Mesothelial cell of epicardium (in vitro differentiated cells): ENCODE data around the gene FBXO10. TPM values are rescaled to one million over a fixed set of nuclear protein-coding genes. Genes with fewer than 3 reads are reported as not detected.

Source experiments
- DNase-seq, 2 experiments: peaks; one replicate each; pipeline ENCODE4 v3.0.0; 2021; ENCODE audit warnings: low spot score in 2 of 2; ENCODE audit not compliant: unreplicated experiment in 2 of 2
- H3K27ac Mint-ChIP-seq: 2 replicates; pipeline ENCODE4 v1.8.0; 2021; ENCODE audit warnings: mixed read lengths
- H3K27me3 Mint-ChIP-seq: 2 replicates; pipeline ENCODE4 v1.8.0; 2021; ENCODE audit warnings: low read depth, mixed read lengths
- H3K36me3 Mint-ChIP-seq: 2 replicates; pipeline ENCODE4 v1.8.0; 2021; ENCODE audit warnings: mixed read lengths
- H3K4me1 Mint-ChIP-seq: 2 replicates; pipeline ENCODE4 v1.8.0; 2021; ENCODE audit warnings: mixed read lengths
- H3K4me3 Mint-ChIP-seq: 2 replicates; pipeline ENCODE4 v1.8.0; 2021; ENCODE audit warnings: mild to moderate bottlenecking, moderate library complexity, mixed read lengths
- H3K9me3 Mint-ChIP-seq: 2 replicates; pipeline ENCODE4 v1.8.0; 2021; ENCODE audit warnings: mixed read lengths
- total RNA-seq: library from RNA; stranded (reverse); gene quantifications from 3 replicates; pipeline ENCODE4 v1.2.1, GENCODE V29; 2021
- TF ChIP-seq, protein P1 (sequence below): fragments of 200-600 bp; sonication (generic); IDR thresholded peaks from one replicate; pipeline ENCODE4 v1.5.0; 2021; ENCODE audit warnings: antibody characterized with exemption; ENCODE audit not compliant: unreplicated experiment

Gene FBXO10
- total RNA-seq, 1 donor from 2014 or later: 26.6 TPM

DNA sequence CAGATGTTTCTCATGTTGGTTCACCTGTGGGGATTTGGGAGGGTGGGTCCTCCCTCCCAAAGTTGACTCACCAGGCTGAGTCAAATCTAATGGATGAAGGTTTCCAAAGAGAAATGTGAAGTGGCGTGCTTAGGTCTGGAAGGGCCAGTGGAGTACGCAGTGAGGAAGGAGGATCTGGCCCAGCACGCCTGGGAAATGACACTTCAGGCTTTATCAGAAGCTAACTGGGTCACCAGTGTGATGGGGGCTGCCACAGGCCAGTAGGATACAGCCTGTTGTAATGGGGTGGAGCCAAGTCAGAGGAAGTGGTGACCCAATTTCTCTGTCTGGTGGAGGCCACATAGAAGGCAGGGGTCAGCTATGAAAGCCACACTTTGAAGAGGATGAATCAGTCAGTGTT lies 72.4 kb downstream of the FBXO10 start:
- peaks cover 36% of the 10 kb centered on the region for H3K36me3 Mint-ChIP-seq
- no peaks in the 10 kb centered on the region for H3K9me3 Mint-ChIP-seq
- H3K4me1 Mint-ChIP-seq: no peaks in the 10 kb centered on the region
- TF ChIP-seq, protein P1, sequence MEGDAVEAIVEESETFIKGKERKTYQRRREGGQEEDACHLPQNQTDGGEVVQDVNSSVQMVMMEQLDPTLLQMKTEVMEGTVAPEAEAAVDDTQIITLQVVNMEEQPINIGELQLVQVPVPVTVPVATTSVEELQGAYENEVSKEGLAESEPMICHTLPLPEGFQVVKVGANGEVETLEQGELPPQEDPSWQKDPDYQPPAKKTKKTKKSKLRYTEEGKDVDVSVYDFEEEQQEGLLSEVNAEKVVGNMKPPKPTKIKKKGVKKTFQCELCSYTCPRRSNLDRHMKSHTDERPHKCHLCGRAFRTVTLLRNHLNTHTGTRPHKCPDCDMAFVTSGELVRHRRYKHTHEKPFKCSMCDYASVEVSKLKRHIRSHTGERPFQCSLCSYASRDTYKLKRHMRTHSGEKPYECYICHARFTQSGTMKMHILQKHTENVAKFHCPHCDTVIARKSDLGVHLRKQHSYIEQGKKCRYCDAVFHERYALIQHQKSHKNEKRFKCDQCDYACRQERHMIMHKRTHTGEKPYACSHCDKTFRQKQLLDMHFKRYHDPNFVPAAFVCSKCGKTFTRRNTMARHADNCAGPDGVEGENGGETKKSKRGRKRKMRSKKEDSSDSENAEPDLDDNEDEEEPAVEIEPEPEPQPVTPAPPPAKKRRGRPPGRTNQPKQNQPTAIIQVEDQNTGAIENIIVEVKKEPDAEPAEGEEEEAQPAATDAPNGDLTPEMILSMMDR: no peak
- H3K27ac Mint-ChIP-seq: no peak overlapping the region
- no peak for DNase-seq
- no peaks in the 10 kb centered on the region for H3K27me3 Mint-ChIP-seq
- H3K4me3 Mint-ChIP-seq: no peak overlapping the region

DNA sequence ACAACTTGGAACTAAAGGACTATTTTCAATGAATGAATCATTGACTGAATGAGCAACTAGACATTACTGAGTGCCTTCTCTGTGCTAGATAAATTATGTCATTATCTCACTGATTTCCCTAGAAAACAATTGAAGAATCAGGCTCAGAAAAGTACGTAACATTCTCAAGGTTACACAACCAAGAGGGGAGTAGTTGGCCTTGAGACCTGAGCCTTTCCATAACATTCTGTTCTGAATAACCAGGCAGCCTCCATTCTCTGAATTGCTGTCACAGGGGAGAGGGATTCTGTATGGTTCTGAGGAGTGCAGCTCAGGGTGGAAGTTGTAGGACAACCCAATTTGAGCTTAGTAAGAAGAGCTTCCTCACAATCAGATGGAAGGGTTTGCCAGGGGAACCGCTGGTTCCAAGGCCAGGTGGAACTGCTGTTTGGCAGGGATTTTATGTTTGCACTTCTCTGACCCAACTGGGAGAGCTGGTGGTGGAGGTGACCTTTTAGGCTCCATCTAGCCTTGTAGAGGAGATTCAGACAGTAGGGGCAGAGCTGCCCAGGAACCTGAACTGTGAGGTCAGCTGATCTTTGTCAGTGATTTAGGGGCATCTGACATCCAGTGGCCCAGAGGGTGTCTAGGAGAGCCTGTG lies 74.1 kb downstream of the FBXO10 start:
- DNase-seq: no peak
- Mint-ChIP-seq H3K4me1 (no peaks in the 10 kb centered on the region), H3K27me3 (no peaks in the 10 kb centered on the region), H3K36me3 (peaks cover 46% of the 10 kb centered on the region), H3K27ac (no peak overlapping the region), H3K4me3 (no peak overlapping the region), H3K9me3 (no peaks in the 10 kb centered on the region)
- TF ChIP-seq, protein P1: no peak

DNA sequence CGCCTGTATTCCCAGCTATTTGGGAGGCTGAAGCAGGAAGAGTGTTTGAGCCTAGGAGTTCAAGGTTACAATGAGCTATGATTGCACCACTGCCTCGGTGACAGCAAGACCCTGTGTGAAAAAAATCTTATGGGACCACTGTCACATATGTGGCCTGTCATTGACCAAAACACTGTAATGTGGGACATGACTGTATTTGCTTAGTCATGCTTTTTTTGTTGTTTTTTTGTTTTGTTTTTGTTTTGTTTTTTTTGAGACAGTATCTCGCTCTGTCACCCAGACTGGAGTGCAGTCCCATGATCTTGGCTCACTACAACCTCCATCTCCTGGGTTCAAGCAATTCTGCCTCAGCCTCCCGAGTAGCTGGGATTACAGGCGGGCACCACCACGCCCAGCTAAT lies 76.9 kb downstream of the FBXO10 start:
- TF ChIP-seq, protein P1: no peak
- Mint-ChIP-seq H3K27ac (no peak overlapping the region), H3K27me3 (no peaks in the 10 kb centered on the region), H3K36me3 (peaks cover 53% of the 10 kb centered on the region), H3K4me3 (no peak overlapping the region), H3K9me3 (no peaks in the 10 kb centered on the region), H3K4me1 (no peaks in the 10 kb centered on the region)
- no peak for DNase-seq

DNA sequence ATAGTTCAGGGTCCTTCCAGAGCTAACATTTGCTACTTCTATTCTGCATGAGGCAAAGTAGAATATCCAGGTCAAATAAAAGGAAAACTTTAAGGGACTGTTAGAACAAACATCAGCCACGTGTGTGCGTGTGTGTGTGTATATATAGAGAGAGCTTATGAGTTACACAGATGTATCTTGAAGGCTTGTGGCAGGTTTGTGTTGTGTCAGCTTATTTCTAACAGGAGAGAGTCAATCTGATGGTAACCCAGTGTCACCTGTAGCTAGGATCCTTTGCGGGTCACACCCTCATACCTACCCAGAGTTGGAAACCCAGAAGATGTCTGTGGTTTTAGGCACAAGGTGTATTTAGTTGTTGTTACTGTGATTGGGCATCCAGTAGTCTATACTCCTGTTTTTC lies 77.7 kb downstream of the FBXO10 start:
- Mint-ChIP-seq H3K36me3 (peaks cover 49% of the 10 kb centered on the region), H3K4me1 (no peaks in the 10 kb centered on the region), H3K27me3 (no peaks in the 10 kb centered on the region), H3K4me3 (no peak overlapping the region), H3K27ac (no peak overlapping the region), H3K9me3 (no peaks in the 10 kb centered on the region)
- TF ChIP-seq, protein P1: no peak
- no peak for DNase-seq

DNA sequence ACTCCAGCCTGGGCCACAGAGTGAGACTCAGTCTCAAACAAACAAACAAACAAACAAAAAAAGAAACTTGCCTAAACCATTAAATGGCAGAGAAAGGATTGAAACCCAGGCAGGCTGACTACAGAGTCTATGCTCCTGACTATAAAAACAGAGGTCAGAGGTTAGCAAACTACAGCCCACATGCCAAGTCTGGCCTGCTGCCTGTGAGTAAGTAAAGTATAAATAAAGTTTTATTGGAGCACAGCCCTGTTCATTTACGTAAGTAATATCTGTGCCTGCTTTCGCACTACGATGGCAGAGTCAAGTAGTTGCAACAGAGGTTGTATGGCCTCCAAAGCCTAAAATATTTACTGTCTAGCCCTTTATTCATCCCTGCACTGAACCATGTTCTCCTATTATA lies 78.9 kb downstream of the FBXO10 start:
- DNase-seq: no peak
- H3K27ac Mint-ChIP-seq: no peak overlapping the region
- H3K9me3 Mint-ChIP-seq: no peaks in the 10 kb centered on the region
- no peaks in the 10 kb centered on the region for H3K4me1 Mint-ChIP-seq
- H3K4me3 Mint-ChIP-seq: no peak overlapping the region
- H3K27me3 Mint-ChIP-seq: no peaks in the 10 kb centered on the region
- TF ChIP-seq, protein P1: no peak
- peaks cover 42% of the 10 kb centered on the region for H3K36me3 Mint-ChIP-seq

DNA sequence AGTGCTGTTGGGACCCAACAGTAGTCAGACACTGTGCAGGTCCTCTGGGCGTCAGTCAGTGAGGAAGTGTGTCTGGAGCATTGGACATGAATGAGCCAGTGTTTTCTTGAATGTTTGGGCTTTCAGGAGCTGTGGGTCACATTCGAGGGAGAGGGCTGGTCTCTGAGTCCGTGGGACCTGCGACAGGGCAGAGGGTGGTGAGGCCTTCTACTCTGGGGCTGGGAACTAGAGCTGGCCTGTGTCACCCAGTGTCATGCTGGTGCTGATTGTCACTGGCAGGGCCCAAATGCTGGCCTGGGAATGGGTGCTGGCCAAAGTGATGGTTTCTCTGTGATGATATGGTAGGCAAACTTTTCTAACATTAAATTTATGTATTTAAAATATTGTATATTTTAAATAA lies 80.2 kb downstream of the FBXO10 start:
- Mint-ChIP-seq H3K4me1 (no peaks in the 10 kb centered on the region), H3K27me3 (no peaks in the 10 kb centered on the region), H3K9me3 (no peaks in the 10 kb centered on the region), H3K36me3 (peaks cover 35% of the 10 kb centered on the region), H3K4me3 (no peak overlapping the region), H3K27ac (no peak overlapping the region)
- TF ChIP-seq, protein P1: no peak
- no peak for DNase-seq
